Retinal pigment epithelial cell (primary cell): Measurements from ENCODE around the gene CDKN2B-AS1.
A peak's percentile ranks its signal among the peaks of the same experiment; 100 is the strongest.

Source experiments
- DNase-seq: peaks from one replicate; pipeline ENCODE4 v3.0.0-alpha.2; 2010; ENCODE audit warnings: low read depth
- H3K4me3 ChIP-seq: 2 replicates; pipeline ENCODE4 v1.5.1; 2011; ENCODE audit warnings: mild to moderate bottlenecking, low read length, control low read depth, moderate library complexity
- TF ChIP-seq, protein P1 (sequence below): conservative IDR thresholded peaks from 2 replicates; pipeline ENCODE4 v1.5.1; 2011; ENCODE audit warnings: low read depth, low read length, control low read depth, inconsistent platforms

The CDKN2B-AS1 gene

GRCh38 chr9:22044583-22044982, 50.0 kb downstream of the CDKN2B-AS1 start:
- peak; percentile 54 for DNase-seq
- no peak overlapping the region for H3K4me3 ChIP-seq
- TF ChIP-seq, protein P1, sequence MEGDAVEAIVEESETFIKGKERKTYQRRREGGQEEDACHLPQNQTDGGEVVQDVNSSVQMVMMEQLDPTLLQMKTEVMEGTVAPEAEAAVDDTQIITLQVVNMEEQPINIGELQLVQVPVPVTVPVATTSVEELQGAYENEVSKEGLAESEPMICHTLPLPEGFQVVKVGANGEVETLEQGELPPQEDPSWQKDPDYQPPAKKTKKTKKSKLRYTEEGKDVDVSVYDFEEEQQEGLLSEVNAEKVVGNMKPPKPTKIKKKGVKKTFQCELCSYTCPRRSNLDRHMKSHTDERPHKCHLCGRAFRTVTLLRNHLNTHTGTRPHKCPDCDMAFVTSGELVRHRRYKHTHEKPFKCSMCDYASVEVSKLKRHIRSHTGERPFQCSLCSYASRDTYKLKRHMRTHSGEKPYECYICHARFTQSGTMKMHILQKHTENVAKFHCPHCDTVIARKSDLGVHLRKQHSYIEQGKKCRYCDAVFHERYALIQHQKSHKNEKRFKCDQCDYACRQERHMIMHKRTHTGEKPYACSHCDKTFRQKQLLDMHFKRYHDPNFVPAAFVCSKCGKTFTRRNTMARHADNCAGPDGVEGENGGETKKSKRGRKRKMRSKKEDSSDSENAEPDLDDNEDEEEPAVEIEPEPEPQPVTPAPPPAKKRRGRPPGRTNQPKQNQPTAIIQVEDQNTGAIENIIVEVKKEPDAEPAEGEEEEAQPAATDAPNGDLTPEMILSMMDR = no peak

DNA sequence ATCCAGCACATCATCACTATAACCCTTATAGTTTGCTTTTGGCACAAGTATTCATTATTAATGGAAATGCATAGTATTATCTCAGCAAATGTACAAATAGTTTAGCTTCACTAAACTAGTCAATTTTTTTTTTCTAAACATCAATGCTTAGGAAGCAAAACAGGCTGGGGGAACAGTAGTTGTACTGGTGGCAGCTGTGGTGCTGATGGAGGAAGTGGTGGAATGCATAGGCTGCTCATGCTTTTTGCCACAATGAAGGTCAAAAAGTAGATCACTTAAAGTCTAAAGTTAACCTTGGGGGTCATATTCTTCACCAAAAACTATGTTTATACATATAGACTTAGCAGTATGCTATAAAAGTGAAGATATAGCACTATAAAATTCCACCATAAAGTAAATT, 50.8 kb downstream of the CDKN2B-AS1 start:
- TF ChIP-seq, protein P1 = no peak
- no peak for DNase-seq
- H3K4me3 ChIP-seq = no peak overlapping the region

- TF ChIP-seq, protein P1 = no peak
- no peak for DNase-seq
- no peak overlapping the region for H3K4me3 ChIP-seq
Measured at GRCh38 chr9:22046243-22046885, 51.8 kb downstream of the CDKN2B-AS1 start.

DNA sequence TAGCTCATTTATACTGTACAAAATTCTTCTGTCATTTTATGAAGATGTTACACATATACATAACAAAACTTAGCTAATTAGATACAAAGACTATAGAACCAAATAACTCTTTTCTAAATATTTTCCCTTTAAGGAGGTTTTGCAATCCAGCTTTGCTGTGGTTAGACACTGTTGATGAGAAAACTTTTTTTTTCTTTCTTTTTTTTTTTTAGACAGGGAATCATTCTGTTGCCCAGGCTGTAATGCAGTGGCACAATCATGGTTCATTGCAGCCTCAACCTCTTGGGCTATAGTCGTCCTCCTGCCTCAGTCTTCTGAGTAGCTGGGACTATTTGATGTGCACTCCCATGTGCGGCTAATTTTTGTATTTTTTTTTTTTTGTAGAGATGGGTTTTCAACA, 53.0 kb downstream of the CDKN2B-AS1 start:
- TF ChIP-seq, protein P1 = no peak
- H3K4me3 ChIP-seq = no peak overlapping the region
- no peak for DNase-seq

DNA sequence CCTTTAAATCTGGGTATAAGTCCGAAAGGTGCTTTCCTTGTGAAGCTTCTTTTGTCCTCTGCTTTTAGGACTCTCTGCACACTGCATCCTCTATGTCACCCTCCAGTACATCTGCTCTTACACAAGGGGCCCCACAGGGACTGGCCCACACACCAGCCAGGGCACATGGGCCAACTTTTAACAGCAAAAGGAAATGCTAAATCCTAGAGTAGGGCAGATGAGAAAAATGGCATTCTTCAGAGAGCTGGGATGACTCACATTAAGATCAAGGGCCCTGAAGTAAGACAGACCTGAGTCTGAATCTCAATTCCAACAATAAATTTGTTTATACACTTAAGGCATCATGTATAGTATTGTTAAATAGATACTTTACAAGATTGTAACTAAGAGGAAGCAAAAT, 54.8 kb downstream of the CDKN2B-AS1 start:
- TF ChIP-seq, protein P1 = no peak
- no peak for DNase-seq
- H3K4me3 ChIP-seq = no peak overlapping the region

GRCh38 chr9:22050924-22051323, 56.3 kb downstream of the CDKN2B-AS1 start:
- TF ChIP-seq, protein P1 = no peak
- no peak overlapping the region for H3K4me3 ChIP-seq
- DNase-seq = no peak

GRCh38 chr9:22052376-22052945, 57.9 kb downstream of the CDKN2B-AS1 start:
- TF ChIP-seq, protein P1 = no peak
- no peak overlapping the region for H3K4me3 ChIP-seq
- peak; percentile 83 for DNase-seq
